HG02642 (cell line): Measurements from ENCODE around the gene WDFY2.

Experiments
- ATAC-seq: cut with Tn5 transposase; IDR thresholded peaks from one replicate; pipeline ENCODE4 v1.9.1; 2021; ENCODE audit warnings: mild to moderate bottlenecking; ENCODE audit not compliant: unreplicated experiment, poor library complexity

The WDFY2 gene

DNA sequence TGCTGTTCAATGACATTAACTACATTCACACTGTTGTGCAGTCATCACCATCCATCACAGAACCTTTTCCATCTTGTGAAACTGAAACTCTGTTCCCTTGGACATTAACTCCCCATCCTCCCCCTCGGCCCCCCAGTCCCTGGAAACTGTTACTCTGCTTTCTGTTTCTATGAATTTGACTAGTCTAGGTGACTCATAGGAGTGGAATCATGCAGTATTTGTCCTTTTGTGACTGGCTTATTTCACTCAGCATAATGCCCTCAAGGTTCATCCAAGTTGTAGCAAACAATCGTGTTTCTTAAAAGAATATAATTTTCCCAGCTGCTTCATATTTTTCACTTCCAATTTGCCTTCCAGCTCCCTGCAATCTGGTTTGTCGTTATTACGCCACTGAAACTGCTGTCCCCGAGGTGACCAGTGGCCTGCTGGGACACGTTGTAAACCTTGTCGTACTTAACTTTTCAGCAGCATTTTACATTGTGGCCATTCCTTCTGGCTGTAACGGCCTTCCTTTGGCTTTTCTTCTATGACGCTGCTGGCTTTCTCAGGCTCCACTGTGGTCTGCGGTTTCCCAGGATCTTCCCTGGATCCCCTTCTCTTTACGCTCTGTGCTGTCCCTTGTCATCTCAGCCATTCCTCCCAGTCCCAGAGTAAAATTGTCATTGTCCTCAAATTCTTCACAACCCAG is 145.7 kb downstream of the WDFY2 start:
- no peak for ATAC-seq

DNA sequence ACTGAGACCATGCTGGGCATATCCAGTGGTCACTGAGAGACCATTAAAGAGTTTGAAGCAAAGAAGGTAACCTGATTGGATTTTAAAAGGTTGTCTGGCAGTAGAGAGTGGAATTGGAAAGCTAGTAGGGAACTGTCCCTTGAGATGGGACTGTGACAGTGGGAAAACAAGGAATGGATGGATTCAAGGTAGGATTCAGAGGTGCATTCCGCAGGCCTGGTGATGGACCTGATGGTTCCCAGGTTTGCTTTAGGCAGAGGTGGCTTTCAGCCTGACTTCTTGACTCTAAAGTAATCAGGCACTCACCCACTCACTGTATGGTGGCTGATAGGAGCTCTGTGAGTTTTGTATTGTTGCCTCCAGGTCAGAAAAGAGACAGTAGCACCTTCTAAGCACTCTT is 146.7 kb downstream of the WDFY2 start:
- ATAC-seq = no peak

DNA sequence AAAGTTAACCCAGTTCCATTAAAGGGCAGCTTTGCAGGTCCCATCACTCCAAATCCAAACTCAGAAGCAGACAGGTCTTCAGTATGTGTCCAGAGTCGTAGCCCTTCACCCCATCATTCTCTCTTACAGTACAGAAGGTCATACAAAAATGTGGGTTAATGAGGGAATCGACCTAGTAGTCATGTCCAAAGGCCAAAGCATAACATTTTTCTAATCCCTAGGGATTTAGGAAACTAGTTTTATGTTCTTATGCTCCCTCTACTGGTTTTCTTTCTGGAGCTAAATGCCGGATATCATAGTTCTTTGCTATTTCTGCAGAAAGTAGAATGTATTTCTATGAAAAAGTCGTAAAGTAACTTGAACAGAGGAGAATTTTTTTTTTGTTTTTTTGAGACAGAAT is 147.5 kb downstream of the WDFY2 start:
- no peak for ATAC-seq

DNA sequence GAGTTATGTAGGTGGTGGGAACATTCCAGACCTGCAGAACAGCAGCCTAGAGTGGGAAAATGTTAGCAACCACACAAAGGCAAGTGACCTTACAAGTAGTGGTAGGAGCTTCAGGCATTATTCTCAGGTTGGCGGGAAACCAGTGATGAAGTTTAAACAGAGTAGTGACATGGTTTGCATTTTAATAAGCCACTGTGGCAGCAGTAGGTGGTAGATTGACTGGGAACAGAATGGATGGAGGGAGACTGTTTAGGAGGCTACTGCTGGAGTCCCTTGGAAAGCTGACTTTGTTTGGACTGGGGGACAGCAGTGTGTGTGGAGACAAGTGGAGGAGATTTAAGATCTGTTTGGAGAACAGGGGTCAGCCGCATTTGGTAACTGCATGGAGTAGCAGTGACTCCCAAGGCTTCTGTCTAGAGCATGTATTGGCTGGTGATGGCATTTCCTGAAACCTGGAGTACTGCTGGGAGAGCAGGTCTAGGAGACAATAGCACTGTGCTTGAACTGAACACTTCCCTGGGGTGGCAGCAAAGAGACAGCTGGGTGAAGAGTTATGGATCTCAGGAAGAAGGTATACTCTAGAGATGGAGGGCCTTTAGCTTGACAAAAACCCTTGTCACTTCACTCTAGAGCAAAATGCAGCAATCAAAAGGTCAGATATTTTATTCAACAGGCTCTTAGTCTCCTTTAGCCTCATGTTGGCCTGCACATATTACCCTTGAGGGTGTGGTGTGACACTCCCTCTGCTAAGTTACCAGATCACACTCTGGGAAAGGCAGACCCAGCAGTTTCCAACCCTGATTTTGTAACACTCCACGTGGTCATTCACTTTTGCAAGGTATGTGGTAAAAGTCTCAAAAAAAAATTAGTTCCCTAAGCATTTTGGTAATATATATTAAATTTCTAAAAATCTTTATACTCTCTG is 149.4 kb downstream of the WDFY2 start:
- no peak for ATAC-seq

DNA sequence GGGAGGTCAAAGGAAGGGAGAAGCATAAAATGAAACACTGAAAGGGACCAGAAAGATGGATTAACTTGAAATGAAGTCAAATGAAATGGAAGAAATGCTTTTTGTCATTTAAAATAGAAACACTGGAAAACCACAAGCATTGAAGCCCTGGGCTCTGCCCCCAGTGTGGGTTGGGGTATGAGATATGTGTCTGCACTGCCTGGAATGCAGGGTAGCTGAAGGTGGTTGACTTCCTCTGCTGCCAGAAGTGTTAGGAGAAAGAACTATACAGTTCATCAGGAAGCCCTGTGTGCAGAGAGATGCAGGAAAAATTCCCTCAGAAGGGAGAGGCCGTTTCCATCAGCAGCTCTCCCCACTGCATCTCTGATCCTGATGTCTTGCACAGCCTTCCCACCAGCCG is 150.5 kb downstream of the WDFY2 start:
- no peak for ATAC-seq

DNA sequence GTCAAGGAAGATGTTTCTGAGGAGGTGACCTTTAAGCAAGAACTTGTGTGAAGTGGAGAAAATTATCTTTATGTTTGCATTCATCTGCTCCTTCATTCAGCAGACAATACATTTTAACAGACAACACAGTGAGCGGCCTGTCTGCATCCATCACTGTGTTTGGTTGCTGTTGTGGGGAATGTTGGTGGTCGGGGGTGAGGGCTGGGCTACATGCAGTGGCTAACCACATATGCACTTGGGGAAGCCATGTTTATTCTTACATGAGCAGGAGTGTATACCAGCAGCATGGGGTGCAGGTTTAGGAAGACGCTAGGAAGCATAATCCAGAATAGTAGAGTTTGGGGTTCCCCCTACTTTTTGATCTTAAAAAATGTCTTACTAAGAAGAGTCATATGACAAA is 153.3 kb downstream of the WDFY2 start:
- no peak for ATAC-seq

DNA sequence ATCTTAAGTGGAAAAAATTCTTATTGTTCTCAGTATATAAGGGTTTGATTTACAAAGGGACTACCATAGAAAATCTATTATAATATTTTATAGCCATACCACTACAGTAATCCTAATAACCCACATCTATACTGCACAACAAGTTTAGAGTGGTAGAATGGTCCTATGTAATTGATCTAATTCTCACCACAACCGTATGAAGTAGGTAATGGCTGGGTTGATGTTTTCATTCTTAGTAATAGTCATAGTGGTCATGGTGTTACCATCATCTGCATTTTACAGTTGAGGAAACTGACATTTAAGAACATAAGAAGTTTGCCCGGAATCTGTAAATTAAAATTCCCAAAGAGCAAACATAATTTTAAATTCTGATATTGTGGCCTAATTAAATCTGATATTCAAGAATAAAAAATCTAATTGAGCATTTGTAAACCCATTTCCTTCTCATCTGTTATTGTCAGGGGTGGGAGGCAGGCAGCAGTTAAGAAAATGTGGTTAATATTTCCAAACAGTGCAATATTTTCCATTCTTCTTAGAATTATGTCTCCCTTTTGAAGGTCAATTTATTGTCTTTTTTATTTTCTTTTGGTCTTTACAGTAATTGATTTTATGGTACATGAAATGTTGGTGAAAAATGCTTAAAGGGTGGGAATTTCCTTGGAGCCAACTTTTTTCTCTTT is 154.1 kb downstream of the WDFY2 start:
- no peak for ATAC-seq

DNA sequence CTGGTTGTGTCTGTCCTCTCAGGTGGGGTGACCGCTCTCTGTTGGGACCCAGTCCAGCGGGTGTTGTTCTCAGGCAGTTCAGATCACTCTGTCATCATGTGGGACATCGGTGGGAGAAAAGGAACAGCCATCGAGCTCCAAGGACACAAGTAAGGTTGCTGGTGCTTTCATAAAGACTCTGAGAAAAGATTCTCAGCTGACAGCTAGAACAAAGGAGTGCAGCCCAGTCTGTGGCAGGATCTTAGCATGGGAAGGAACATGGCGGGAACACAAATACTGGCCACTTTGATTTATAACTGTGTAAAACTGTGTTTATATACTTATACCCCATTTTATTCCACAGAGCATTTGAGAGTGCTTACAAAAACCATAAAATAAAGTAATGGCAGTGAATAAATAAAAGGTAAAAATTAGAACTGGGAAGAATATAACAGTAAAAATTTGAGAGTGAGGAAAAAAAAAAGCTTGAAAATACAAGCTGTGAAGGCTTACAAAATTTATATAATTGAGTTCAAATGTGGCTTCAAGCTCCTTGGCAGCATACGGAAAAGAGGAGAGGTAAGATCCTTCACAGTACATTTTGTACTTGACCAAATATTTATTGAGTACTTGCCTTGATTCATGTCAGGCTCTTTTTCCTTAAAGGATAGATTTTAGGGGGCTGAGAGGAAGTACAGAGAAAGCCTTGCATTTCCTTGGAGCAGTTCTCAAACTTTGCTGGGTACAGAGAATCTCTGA is 154.9 kb downstream of the WDFY2 start:
- ATAC-seq = no peak

DNA sequence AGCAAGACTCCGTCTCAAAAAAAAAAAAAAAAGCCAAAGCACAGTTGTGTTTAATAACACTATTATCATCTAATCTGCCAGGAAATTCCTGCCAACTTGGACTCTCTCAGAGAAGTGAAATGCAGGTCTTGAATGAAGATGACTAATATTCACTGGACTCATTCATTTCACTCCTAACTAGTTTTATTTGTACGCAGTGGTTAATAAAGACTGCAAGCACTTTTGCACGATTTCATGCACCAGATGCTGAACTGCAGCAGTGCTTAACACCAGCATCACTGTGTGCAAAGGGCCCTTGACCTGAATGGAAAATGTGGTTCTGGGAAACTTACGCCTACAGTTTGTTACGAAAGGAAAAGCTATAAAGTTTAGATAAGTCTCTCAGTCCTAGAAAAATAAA is 156.4 kb downstream of the WDFY2 start:
- no peak for ATAC-seq

DNA sequence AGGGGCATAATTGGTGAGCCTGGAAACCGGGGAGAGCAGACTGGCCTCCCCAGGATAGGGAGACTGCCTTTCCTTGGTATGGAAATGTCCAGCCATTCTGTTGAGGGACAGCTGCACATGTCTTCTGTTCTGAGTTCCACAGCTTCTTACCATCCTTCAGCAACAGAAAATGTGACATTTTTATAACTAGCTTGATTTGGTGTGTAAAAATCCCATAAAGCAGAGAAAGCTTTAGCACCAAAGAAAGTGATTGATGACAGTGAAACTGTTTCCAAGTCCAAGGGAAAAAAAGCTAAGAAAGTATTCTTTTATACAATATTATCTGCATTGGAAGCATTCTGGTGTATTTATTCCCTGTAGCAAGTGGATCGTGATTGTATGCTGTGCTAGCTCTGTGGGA is 157.8 kb downstream of the WDFY2 start:
- ATAC-seq = no peak

DNA sequence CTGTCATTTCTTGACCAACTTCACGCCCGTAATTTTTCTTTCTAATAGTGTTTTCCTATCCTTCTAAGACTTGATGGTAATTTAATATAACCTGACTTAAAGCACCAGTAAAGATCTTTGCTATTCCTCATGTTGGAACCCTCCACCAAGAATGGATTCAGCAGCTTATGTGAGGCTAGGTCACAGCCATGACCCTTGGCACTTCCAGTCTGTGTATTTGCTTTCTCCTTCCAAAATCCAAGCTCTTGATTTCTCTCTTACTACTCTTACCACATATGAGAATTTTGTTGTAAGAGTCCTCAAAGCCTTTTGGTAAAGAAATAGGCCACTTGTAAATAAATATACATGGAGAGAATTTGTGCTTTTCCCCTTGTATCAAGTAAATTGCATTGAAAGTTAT is 158.3 kb downstream of the WDFY2 start:
- ATAC-seq = no peak

DNA sequence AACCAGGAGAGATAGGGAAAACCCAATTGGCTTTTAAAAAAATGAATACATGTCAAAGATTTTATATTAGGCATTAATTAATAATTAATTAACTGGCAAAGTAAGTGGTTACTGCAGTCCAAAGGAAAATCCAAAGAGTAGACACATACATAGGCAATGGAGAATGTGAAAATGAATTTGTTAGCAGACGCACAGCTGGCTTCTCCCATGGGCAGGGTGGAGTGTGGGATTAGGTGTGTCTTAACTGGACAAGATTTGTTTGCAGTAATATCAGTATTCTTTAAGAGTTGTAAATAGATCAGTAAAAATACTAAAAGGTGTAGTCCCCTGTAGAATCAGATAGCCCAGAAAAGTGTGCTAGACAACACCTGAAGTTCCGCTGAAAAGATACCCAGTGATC is 161.0 kb downstream of the WDFY2 start:
- no peak for ATAC-seq

DNA sequence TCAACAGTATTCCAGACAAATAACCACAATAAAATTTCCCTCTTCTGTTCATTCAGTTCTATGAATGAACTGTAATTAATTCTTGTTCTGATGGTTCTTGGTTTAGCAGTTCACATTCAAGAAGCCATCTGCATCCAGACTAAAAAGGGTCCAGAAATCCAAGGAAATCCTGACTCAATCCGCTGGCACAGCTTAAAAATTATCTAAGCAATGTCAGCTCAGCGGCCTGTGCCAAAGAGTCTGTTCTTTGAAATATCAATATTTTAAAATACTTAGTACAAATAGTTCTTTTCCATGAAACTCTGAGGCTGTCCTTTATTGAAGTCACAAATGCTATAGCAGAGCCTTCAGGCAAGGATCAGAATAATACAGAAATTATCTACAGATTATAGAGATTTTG is 162.5 kb downstream of the WDFY2 start:
- ATAC-seq = no peak

DNA sequence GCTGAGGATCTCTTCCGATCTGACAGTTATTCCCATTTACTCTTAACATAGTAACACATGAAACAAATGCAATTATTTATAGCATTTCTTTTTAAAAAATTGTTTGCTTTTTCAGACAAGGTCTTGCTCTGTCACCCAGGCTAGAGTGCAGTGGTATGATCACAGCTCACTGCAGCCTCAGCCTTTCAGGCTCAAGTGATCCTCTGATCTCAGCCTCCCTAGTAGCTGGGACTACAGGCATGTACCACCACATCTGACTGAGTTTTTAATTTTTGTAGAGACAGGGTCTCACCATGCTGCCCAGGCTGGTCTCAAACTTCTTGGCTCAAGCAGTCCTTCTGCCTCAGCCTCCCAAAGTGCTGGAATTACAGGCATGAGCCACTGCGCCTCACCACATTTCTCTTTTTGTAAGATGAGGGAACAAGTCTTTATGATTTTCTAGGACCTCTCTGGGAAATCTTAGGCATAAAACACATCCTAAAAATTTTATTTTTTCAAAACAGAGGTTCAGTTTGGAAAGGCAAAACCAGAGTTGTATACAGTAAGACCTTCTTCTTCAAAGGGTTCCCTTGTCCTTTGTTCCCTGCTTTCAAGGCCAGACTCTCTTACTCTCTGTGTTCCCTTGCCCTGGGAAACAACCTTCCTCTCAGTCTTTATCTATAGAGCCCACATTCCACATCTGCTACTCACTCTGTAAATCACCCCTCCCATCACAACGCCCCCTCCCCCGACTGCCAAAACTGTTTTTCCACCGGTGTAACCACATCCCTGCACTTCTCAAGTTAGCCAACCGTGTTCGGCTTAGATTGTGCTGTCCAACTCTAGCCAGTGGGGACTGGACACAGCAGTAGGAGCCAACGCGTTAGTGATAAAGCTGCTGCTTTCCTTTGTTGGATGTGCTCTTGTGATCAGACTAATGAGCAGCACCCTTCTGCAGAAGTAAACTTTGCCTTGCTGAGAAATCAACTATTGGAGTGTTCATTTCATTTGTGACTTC is 163.5 kb downstream of the WDFY2 start:
- no peak for ATAC-seq

DNA sequence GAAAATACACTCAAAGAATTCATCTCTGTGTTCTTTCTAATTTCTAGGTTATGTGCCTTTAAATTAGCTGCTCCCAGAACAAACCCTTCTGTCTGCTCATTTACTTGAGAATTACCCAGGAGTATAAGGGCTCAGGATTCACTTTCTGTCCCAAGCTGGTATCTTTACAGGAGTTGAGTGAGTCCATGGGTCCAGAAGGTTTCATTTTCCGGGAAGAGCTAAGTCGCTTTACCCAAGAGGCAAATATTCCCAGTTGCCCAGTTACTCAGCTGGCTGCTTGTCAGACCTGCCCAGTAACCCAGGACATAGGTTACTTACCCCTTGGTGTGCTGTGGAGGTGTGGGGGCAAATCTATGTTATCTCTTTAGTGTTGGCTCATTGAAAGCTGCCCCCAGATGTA is 172.4 kb downstream of the WDFY2 start:
- ATAC-seq = no peak

DNA sequence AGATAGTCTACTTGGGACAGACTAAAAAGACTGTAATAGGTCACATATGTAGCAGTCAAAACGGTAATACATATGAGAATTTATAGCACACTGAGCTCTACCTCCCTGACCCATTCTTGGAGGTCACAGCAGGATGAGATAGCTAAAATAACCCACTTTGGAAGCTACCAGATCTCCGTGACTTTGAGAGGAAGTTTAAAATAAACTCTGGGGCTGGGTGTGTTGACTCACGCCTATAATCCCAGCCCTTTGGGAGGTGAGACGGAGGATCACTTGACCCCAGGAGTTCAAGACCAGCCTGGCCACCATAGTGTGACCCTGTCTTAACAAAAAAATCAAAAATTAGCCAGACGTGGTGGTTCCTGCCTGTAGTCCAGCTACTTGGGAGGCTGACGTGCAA is 174.4 kb downstream of the WDFY2 start:
- ATAC-seq = no peak

DNA sequence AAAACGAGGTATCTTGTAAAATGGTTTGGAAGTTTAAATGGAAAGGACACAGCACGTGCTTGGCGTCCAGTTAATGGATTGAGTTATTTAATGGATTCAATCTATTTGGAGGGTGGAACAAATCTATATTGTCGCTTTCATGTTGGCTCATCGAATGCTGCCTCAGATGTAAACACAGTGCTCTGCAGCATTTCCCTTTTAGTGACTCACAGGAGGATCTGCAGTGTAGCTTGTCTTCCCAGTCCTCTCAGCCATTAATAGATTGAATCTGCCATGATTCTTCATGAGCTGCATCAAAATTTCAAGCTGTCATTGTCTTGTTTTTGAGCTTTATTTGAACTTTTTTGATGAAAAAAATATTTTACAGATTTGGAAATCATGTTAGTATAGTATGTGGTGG is 175.0 kb downstream of the WDFY2 start:
- no peak for ATAC-seq

DNA sequence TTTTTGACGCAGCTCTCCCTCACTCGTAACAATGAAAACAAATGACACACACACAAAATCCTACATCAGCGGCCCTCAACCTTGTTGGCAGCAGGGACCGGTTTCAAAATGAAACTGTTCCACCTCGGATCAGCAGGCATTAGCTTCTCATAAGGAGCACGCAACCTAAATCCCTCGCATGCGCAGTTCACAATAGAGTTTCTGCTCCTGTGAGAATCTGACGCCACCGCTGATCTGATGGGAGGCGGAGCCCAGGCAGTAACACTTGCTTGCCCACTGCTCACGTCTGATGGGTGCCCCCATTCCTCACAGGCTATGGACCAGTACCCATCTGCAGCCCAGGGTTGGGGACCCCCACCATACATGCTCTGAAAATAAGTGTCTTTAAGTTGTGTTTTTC is 176.3 kb downstream of the WDFY2 start:
- ATAC-seq = no peak

DNA sequence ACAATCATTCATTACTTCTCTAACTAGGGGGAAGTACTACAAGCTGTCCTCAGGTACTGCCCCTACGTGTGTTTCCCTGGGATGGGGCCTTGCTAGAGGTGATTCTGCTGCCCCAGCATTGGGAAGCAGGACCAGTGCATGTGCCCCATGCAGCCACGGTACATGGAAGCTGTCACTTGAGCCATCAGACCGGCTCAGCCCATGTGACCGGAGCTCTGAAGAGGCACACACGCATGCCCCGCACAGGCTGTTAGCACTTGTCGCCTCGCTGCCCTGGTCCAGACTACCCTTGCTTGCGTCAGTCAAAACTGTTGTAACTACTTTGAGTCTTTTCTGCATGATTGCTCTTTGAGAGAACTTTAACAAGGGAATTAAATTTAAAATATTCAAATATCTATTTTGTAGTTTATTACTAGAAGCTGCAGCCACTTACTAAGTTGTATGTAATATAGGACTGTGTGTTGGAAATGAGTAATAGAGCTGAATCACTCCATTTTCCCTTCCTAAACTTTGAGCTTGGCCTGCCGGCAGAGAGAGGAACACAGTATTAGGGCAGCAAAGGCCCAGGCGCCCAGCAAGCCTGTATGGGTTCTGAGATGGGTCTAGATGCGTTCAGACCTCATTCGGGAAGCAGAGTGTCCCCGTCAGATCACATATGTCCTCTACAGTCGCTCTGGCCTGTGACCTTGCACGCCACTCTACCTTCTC is 177.5 kb downstream of the WDFY2 start:
- ATAC-seq = no peak
